Measurements from ENCODE around the gene MACROH2A1.

The MACROH2A1 gene

GRCh38 chr5:135446615-135447014 lies 47.6 kb upstream of the MACROH2A1 start:
- Histone ChIP-seq H3K27ac (ENCODE audit: low read length) (no peak overlapping the region), H3K9me3 (ENCODE audit: insufficient read depth, low read length) (no peaks in the 10 kb centered on the region), H3K79me2 (ENCODE audit: low read length) (no peaks in the 10 kb centered on the region), H3K27me3 (ENCODE audit: low read depth, low read length) (no peaks in the 10 kb centered on the region), H2AFZ (ENCODE audit: low read depth, low read length) (no peak overlapping the region), H3K4me1 (ENCODE audit: low read length) (no peaks in the 10 kb centered on the region), H3K36me3 (replicated peaks; ENCODE audit: low read depth, low read length) (no peaks in the 10 kb centered on the region), H4K20me1 (ENCODE audit: insufficient read depth, low read length) (no peaks in the 10 kb centered on the region), H3K4me2 (ENCODE audit: low read length) (no peak overlapping the region), H3K4me3 (ENCODE audit: low read length) (no peak overlapping the region), H3K9ac (ENCODE audit: low read length) (no peak overlapping the region)
- TF ChIP-seq EZH2phosphoT487 (IDR thresholded peaks at IDR 0.05; ENCODE audit: low read depth), result no peak
- TF ChIP-seq CTCF (IDR thresholded peaks at IDR 0.05; ENCODE audit: low read depth, low read length), result no peak

GRCh38 chr5:135446206-135446605 lies 47.2 kb upstream of the MACROH2A1 start:
- Histone ChIP-seq H3K36me3 (replicated peaks; ENCODE audit: low read depth, low read length) (no peaks in the 10 kb centered on the region), H3K4me2 (ENCODE audit: low read length) (no peak overlapping the region), H3K27me3 (ENCODE audit: low read depth, low read length) (no peaks in the 10 kb centered on the region), H2AFZ (ENCODE audit: low read depth, low read length) (no peak overlapping the region), H3K9me3 (ENCODE audit: insufficient read depth, low read length) (no peaks in the 10 kb centered on the region), H3K79me2 (ENCODE audit: low read length) (no peaks in the 10 kb centered on the region), H3K4me3 (ENCODE audit: low read length) (no peak overlapping the region), H3K9ac (ENCODE audit: low read length) (no peak overlapping the region), H3K4me1 (ENCODE audit: low read length) (no peaks in the 10 kb centered on the region), H3K27ac (ENCODE audit: low read length) (no peak overlapping the region), H4K20me1 (ENCODE audit: insufficient read depth, low read length) (no peaks in the 10 kb centered on the region)
- TF ChIP-seq CTCF (IDR thresholded peaks at IDR 0.05; ENCODE audit: low read depth, low read length) (no peak), EZH2phosphoT487 (IDR thresholded peaks at IDR 0.05; ENCODE audit: low read depth) (no peak)

- no peak overlapping the region for H3K27ac ChIP-seq (ENCODE audit: low read length)
- no peak overlapping the region for H3K4me3 ChIP-seq (ENCODE audit: low read length)
- no peaks in the 10 kb centered on the region for H3K36me3 ChIP-seq (replicated peaks; ENCODE audit: low read depth, low read length)
- no peak overlapping the region for H3K9ac ChIP-seq (ENCODE audit: low read length)
- H3K9me3 ChIP-seq (ENCODE audit: insufficient read depth, low read length), result no peaks in the 10 kb centered on the region
- no peak overlapping the region for H3K4me2 ChIP-seq (ENCODE audit: low read length)
- no peaks in the 10 kb centered on the region for H3K27me3 ChIP-seq (ENCODE audit: low read depth, low read length)
- no peak overlapping the region for H2AFZ ChIP-seq (ENCODE audit: low read depth, low read length)
- no peaks in the 10 kb centered on the region for H4K20me1 ChIP-seq (ENCODE audit: insufficient read depth, low read length)
- H3K4me1 ChIP-seq (ENCODE audit: low read length), result no peaks in the 10 kb centered on the region
- no peak for TF ChIP-seq EZH2phosphoT487 (IDR thresholded peaks at IDR 0.05; ENCODE audit: low read depth)
- TF ChIP-seq CTCF (IDR thresholded peaks at IDR 0.05; ENCODE audit: low read depth, low read length), result no peak
- H3K79me2 ChIP-seq (ENCODE audit: low read length), result no peaks in the 10 kb centered on the region
These were observed 46.4 kb upstream of the MACROH2A1 start for GRCh38 chr5:135445306-135445985.

- H4K20me1 ChIP-seq (ENCODE audit: insufficient read depth, low read length), result no peaks in the 10 kb centered on the region
- no peak overlapping the region for H3K27ac ChIP-seq (ENCODE audit: low read length)
- no peak overlapping the region for H3K4me3 ChIP-seq (ENCODE audit: low read length)
- no peaks in the 10 kb centered on the region for H3K79me2 ChIP-seq (ENCODE audit: low read length)
- H3K9me3 ChIP-seq (ENCODE audit: insufficient read depth, low read length), result no peaks in the 10 kb centered on the region
- no peak overlapping the region for H3K9ac ChIP-seq (ENCODE audit: low read length)
- no peak overlapping the region for H2AFZ ChIP-seq (ENCODE audit: low read depth, low read length)
- TF ChIP-seq EZH2phosphoT487 (IDR thresholded peaks at IDR 0.05; ENCODE audit: low read depth), result no peak
- TF ChIP-seq CTCF (IDR thresholded peaks at IDR 0.05; ENCODE audit: low read depth, low read length), result no peak
- H3K4me2 ChIP-seq (ENCODE audit: low read length), result no peak overlapping the region
- H3K27me3 ChIP-seq (ENCODE audit: low read depth, low read length), result no peaks in the 10 kb centered on the region
- H3K4me1 ChIP-seq (ENCODE audit: low read length), result no peaks in the 10 kb centered on the region
- H3K36me3 ChIP-seq (replicated peaks; ENCODE audit: low read depth, low read length), result no peaks in the 10 kb centered on the region
These were observed 45.9 kb upstream of the MACROH2A1 start for GRCh38 chr5:135444881-135445280.

Data from OCI-LY3 (cell line).